Breast epithelium (tissue), 4 donors: ENCODE measurements around the gene TM4SF1. TPM values are rescaled to one million over a fixed set of nuclear protein-coding genes. Genes with fewer than 3 reads are reported as not detected.
A peak's percentile ranks its signal among the peaks of the same experiment; 100 is the strongest.
"Not testable (repeated sequence)": the region's sequence is repeated elsewhere in the genome, so short reads cannot be mapped to it uniquely, and the experiment has no call there.

ENCODE experiments used
- DNase-seq, 2 donors: peaks; one replicate each; pipeline ENCODE4 v3.0.0-alpha.2; 2019; ENCODE audit warnings: low spot score in 2 of 2
- H3K27ac ChIP-seq, 2 donors: fragments of 200-600 bp; sonication (generic) in 1 of 2; one replicate each; pipeline ENCODE4 v1.5.1; 2016 to 2019; ENCODE audit warnings: mild to moderate bottlenecking in 1 of 2
- H3K27me3 ChIP-seq, 2 donors: fragments of 200-600 bp; sonication (generic) in 1 of 2; one replicate each; pipeline versions ENCODE4 v1.5.1 to v1.6.0; 2017 to 2019; ENCODE audit warnings: control low read depth in 1 of 2, mild to moderate bottlenecking in 1 of 2
- H3K36me3 ChIP-seq: fragments of 200-600 bp; one replicate; pipeline ENCODE4 v1.5.1; 2019
- H3K4me1 ChIP-seq, 2 donors: fragments of 200-600 bp; sonication (generic); one replicate each; pipeline ENCODE4 v1.5.1; 2016 to 2019; ENCODE audit warnings: control low read depth in 1 of 2
- H3K4me3 ChIP-seq, 3 donors: fragments of 200-600 bp; sonication (generic); 1 replicate in 2 of 3; 2 replicates in 1 of 3; pipeline ENCODE4 v1.5.1; 2016 to 2019; ENCODE audit warnings: mild to moderate bottlenecking in 3 of 3, moderate library complexity in 2 of 3
- H3K9me3 ChIP-seq, 2 donors: fragments of 200-600 bp; sonication (generic) in 1 of 2; one replicate each; pipeline ENCODE4 v1.5.1; 2016 to 2019; ENCODE audit warnings: control low read depth in 1 of 2
- POLR2A ChIP-seq: fragments of 450-650 bp; IDR thresholded peaks from one replicate; pipeline ENCODE4 v1.6.1; 2016; ENCODE audit warnings: antibody characterized with exemption, mild to moderate bottlenecking, moderate library complexity
- POLR2AphosphoS5 ChIP-seq, 3 donors: sonication (generic); formaldehyde crosslinking; IDR thresholded peaks; one replicate each; pipeline ENCODE4 v1.6.1; 2017; ENCODE audit warnings: antibody characterized with exemption in 3 of 3
- intact Hi-C: fragments of 100-400 bp; cut with DNase I; formaldehyde crosslinking; loops from one replicate; pipeline ENCODE4 v1.15.1; 2023; ENCODE audit warnings: low total_unique reads
- total RNA-seq, 3 donors: library from RNA; depleted of rRNA; stranded (reverse); fragments of >200 nt; gene quantifications; one replicate each; pipeline ENCODE4 v1.1.0, GENCODE V29; 2016
- TF ChIP-seq, protein P1 (sequence below), 3 donors: fragments of 450-650 bp; IDR thresholded peaks; one replicate each; pipeline ENCODE4 v1.5.1; 2016 to 2017; ENCODE audit warnings: antibody characterized with exemption in 3 of 3, mild to moderate bottlenecking in 3 of 3, moderate library complexity in 3 of 3

TM4SF1 gene
- total RNA-seq, 3 donors from 2014 or later = 48.5 to 559 (median 290) TPM

DNA sequence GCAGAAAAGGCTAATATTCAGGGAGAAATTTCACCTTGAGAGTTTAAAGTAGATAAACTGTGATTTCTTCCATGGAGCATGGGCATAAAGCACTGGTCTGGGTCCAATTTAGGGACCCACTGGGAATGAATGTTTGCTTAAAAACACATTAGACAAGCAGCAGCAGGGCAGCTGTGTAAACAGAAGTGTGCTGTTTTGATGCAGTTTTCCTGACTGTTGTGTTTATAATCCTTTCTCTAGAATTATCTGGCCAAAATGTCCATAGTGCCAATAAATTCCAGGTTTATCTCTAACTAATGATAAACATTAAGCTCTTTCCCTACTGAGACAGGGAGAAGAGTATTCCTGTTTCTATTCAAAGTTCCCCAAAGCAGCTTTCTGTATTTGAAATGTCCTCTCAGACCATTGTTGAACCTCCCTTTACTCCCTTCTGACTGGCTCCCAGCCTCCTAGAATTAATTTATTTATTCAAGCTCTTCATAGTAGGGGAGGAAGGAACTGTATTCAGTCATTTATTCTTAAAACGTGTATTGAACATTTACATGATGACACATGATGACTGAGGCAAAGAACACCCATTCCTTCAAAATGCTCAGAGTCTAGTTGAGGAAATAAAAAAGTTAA lies 37.0 kb downstream of the TM4SF1 start:
- Histone ChIP-seq H3K4me3 (no peak overlapping the region), H3K27me3 (no peaks in the 10 kb centered on the region), H3K4me1 (peaks cover 0 to 4% of the 10 kb centered on the region in 2 donors), H3K36me3 (no peaks in the 10 kb centered on the region), H3K9me3 (no peaks in the 10 kb centered on the region), H3K27ac (peak overlapping the region; percentile 86 to 88)
- DNase-seq = no peak
- TF ChIP-seq POLR2AphosphoS5 (IDR thresholded peaks at IDR 0.05) = no peak
- TF ChIP-seq, protein P1, sequence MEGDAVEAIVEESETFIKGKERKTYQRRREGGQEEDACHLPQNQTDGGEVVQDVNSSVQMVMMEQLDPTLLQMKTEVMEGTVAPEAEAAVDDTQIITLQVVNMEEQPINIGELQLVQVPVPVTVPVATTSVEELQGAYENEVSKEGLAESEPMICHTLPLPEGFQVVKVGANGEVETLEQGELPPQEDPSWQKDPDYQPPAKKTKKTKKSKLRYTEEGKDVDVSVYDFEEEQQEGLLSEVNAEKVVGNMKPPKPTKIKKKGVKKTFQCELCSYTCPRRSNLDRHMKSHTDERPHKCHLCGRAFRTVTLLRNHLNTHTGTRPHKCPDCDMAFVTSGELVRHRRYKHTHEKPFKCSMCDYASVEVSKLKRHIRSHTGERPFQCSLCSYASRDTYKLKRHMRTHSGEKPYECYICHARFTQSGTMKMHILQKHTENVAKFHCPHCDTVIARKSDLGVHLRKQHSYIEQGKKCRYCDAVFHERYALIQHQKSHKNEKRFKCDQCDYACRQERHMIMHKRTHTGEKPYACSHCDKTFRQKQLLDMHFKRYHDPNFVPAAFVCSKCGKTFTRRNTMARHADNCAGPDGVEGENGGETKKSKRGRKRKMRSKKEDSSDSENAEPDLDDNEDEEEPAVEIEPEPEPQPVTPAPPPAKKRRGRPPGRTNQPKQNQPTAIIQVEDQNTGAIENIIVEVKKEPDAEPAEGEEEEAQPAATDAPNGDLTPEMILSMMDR (IDR thresholded peaks at IDR 0.05) = no peak
- TF ChIP-seq POLR2A = no peak
- intact Hi-C loops = no loop called here

DNA sequence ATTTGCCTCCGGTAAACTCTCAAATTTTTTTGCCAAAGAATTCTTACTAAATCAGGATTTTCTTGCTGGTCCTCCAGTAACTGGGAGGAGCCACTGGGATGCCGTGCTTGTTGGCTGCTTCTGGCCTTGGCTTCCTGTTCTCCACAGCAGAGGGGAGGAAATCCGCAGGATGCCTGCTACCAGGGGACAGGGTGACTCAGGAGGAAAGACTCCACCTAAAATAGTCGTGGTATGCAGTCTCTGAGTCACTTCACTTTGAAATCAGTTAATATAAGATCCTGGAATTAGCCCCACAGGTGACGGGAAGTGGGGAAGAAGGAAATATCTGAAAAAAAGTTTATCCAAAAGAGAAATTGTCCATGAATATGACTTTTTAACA lies 37.5 kb downstream of the TM4SF1 start:
- no peak overlapping the region for H3K4me3 ChIP-seq
- DNase-seq = peak; percentile 66 to 84
- H3K36me3 ChIP-seq = no peaks in the 10 kb centered on the region
- H3K27ac ChIP-seq = peak overlapping the region; percentile 86 to 88
- no peaks in the 10 kb centered on the region for H3K9me3 ChIP-seq
- H3K4me1 ChIP-seq = peaks cover 0 to 4% of the 10 kb centered on the region in 2 donors
- intact Hi-C loops = no loop called here
- TF ChIP-seq POLR2AphosphoS5 (IDR thresholded peaks at IDR 0.05) = peak; percentile 50 to 86 (median 84)
- TF ChIP-seq, protein P1 (IDR thresholded peaks at IDR 0.05) = no peak
- H3K27me3 ChIP-seq = no peaks in the 10 kb centered on the region

DNA sequence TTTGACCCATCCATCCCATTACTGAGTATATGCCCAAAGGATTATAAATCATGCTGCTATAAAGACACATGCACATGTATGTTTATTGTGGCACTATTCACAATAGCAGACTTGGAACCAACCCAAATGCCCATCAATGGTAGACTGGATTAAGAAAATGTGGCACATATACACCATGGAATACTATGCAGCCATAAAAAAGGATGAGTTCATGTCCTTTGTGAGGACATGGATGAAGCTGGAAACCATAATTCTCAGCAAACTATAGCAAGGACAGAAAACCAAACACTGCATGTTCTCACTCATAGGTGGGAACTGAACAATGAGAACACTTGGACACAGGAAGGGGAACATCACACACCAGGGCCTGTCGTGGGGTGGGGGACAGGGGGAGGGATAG lies 40.0 kb downstream of the TM4SF1 start:
- DNase-seq, H3K4me1 ChIP-seq, H3K27ac ChIP-seq, H3K27me3 ChIP-seq, H3K9me3 ChIP-seq, H3K4me3 ChIP-seq, H3K36me3 ChIP-seq, intact Hi-C loops: not testable (repeated sequence)

DNA sequence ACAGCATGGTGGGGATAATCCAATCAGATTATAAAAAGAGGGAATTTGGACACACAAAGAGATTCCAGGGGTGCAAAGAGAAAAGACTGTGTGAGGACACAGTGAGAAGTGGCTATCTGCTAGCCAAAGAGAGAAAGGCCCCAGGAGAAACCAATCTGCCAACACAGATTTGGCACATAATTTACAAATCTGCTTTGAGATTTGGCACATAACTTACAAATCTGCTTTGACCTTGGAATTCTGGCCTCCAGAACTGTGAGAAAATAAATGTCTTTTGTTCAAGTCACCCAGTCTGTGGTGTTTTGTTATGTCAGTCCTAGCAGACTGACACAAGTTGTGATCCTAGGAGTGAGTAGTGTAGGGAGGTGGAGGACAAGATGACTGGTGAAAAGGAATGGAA lies 40.5 kb downstream of the TM4SF1 start:
- Histone ChIP-seq H3K9me3 (no peaks in the 10 kb centered on the region), H3K4me3 (no peak overlapping the region), H3K36me3 (no peaks in the 10 kb centered on the region), H3K4me1 (peaks cover 0 to 4% of the 10 kb centered on the region in 2 donors), H3K27me3 (no peaks in the 10 kb centered on the region), H3K27ac (peak overlapping the region; percentile 45 to 48)
- intact Hi-C loops = no loop called here
- no peak for DNase-seq
- TF ChIP-seq, protein P1 (IDR thresholded peaks at IDR 0.05) = no peak
- no peak for TF ChIP-seq POLR2AphosphoS5 (IDR thresholded peaks at IDR 0.05)
- no peak for TF ChIP-seq POLR2A

DNA sequence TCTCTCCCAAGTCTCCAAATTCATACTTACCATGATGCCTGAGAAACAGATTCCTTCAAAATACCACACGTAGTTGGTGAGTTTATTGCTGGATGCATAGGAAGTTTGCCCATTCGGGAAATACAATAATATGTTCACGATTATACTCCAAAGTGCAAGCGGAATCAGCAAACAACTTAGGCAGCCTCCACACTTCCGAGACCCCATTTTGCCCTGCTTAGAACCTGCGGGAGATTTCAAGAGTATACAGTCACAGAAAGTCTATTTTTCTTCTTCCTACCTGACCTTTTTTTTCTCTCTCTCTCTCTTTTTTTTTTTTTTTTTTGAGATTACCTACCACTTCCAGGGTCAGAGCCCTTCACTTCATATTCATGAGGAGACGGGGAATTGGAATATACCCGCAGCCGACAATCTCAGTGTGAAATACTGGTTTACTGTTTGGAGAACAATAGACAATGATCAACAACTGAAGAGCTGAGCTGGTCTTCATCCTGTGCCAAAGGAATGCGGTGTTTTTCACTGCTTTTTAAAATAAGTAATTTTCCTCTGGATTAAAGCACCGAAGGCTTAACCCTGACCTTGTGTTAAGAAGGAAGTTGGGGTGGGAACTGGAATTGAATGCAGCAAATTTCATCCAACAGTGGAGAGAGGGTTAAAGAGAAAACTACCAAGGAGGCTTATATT lies 44.1 kb downstream of the TM4SF1 start, which contains the start of gene TM4SF18:
Gene TM4SF18 (minus strand): TSS at position 461 of the 684 bp plus-strand sequence. CDS start 254 bp downstream, at position 207.
- H3K9me3 ChIP-seq = no peaks in the 10 kb centered on the region
- no peaks in the 10 kb centered on the region for H3K27me3 ChIP-seq
- no peaks in the 10 kb centered on the region for H3K36me3 ChIP-seq
- peak within 1 kb of the TSS in 2 of 3 donors; percentile 21 to 52 for H3K4me3 ChIP-seq
- peak within 1 kb of the TSS; percentile 56 to 74 for H3K27ac ChIP-seq
- no peaks in the 10 kb centered on the region for H3K4me1 ChIP-seq
- no peak for DNase-seq
- TF ChIP-seq POLR2AphosphoS5 (IDR thresholded peaks at IDR 0.05) (no peak), POLR2A (no peak)
- TF ChIP-seq, protein P1 (IDR thresholded peaks at IDR 0.05) = no peak
- intact Hi-C loops = no loop called here
